CD4-positive, CD25-positive, alpha-beta regulatory T cell (primary cell): ENCODE measurements around the gene ERAP2. TPM values are rescaled to one million over a fixed set of nuclear protein-coding genes. Genes with fewer than 3 reads are reported as not detected.

Experiments used
- ATAC-seq, 2 donors: fragments of 150-1000 bp; cut with Tn5 transposase; one replicate each; pipeline ENCODE4 v1.10.0; 2021; ENCODE audit warnings: low read depth in 2 of 2, moderate number of reproducible peaks in 2 of 2, moderate library complexity in 1 of 2
- DNase-seq, 3 donors: peaks; one replicate each; pipeline versions ENCODE4 v3.0.0 to v3.0.0-alpha.2; 2012 to 2022; ENCODE audit warnings: mixed read lengths in 1 of 3
- H3K27ac ChIP-seq: one replicate; pipeline ENCODE4 v1.7.0; 2013; ENCODE audit warnings: mild to moderate bottlenecking, low read length; ENCODE audit not compliant: insufficient read depth, poor library complexity, severe bottlenecking
- H3K27me3 ChIP-seq: one replicate; pipeline ENCODE4 v1.7.0; 2013; ENCODE audit warnings: low read length; ENCODE audit not compliant: control insufficient read depth, insufficient read depth
- H3K36me3 ChIP-seq: one replicate; pipeline ENCODE4 v1.7.0; 2013; ENCODE audit warnings: mild to moderate bottlenecking, low read length, moderate library complexity; ENCODE audit not compliant: control insufficient read depth, insufficient read depth
- H3K4me1 ChIP-seq: 2 replicates; pipeline ENCODE4 v1.7.0; 2013; ENCODE audit warnings: mild to moderate bottlenecking, low read length; ENCODE audit not compliant: insufficient read depth, control insufficient read depth, poor library complexity, severe bottlenecking
- H3K4me3 ChIP-seq: one replicate; pipeline ENCODE4 v1.7.0; 2013; ENCODE audit warnings: low read depth, mild to moderate bottlenecking, low read length, moderate library complexity
- H3K9me3 ChIP-seq, 2 experiments: 1 replicate in 1 of 2; 2 replicates in 1 of 2; pipeline ENCODE4 v1.7.0; 2013; ENCODE audit warnings: low read length in 2 of 2, mild to moderate bottlenecking in 1 of 2, moderate library complexity in 1 of 2; ENCODE audit not compliant: control insufficient read depth in 2 of 2
- H3K27ac Mint-ChIP-seq, 3 donors: one replicate each; pipeline ENCODE4 v1.8.0; 2020 to 2022; ENCODE audit warnings: mild to moderate bottlenecking in 3 of 3, mixed read lengths in 3 of 3, moderate library complexity in 2 of 3
- H3K27me3 Mint-ChIP-seq: one replicate; pipeline ENCODE4 v1.8.0; 2022; ENCODE audit warnings: mild to moderate bottlenecking, mixed read lengths
- H3K36me3 Mint-ChIP-seq: one replicate; pipeline ENCODE4 v1.8.0; 2020; ENCODE audit warnings: mixed read lengths
- H3K4me1 Mint-ChIP-seq, 4 donors: one replicate each; pipeline ENCODE4 v1.8.0; 2020 to 2022; ENCODE audit warnings: mixed read lengths in 4 of 4, mild to moderate bottlenecking in 1 of 4
- H3K4me3 Mint-ChIP-seq, 4 donors: one replicate each; pipeline ENCODE4 v1.8.0; 2020 to 2022; ENCODE audit warnings: mild to moderate bottlenecking in 4 of 4, mixed read lengths in 4 of 4, moderate library complexity in 3 of 4
- H3K9me3 Mint-ChIP-seq, 7 donors: one replicate each; pipeline ENCODE4 v1.8.0; 2020 to 2022; ENCODE audit warnings: mixed read lengths in 7 of 7, mild to moderate bottlenecking in 3 of 7, moderate library complexity in 2 of 7
- polyA plus RNA-seq, 4 donors: library from polyadenylated mRNA; unstranded; fragments of 300-500 nt; fragmentation: Illumina TruSeq; gene quantifications; one replicate each; pipeline ENCODE4 v1.2.3, GENCODE V29; 2021
- total RNA-seq: library from RNA; stranded (reverse); gene quantifications from one replicate; pipeline ENCODE4 v1.2.3, GENCODE V29; 2022

The ERAP2 gene
- total and polyA plus RNA-seq, 5 donors from 2014 or later = 9.5 to 134 (median 117) TPM

- Mint-ChIP-seq H3K36me3 (peaks cover 5% of the 10 kb centered on the region), H3K27me3 (no peaks in the 10 kb centered on the region), H3K4me3 (peak overlapping the region; percentile 71 to 87 (median 84)), H3K27ac (peak overlapping the region; percentile 80 to 93 (median 85)), H3K9me3 (no peaks in the 10 kb centered on the region), H3K4me1 (peaks cover 46 to 89% (median 71%) of the 10 kb centered on the region in 4 donors)
- Histone ChIP-seq H3K27me3 (no peaks in the 10 kb centered on the region), H3K9me3 (no peaks in the 10 kb centered on the region), H3K27ac (peak overlapping the region; percentile 67), H3K36me3 (peaks cover 2% of the 10 kb centered on the region), H3K4me1 (peaks cover 69% of the 10 kb centered on the region), H3K4me3 (peak overlapping the region; percentile 30)
- ATAC-seq = no peak
- DNase-seq = no peak
These were observed 82.7 kb downstream of the ERAP2 start for GRCh38 chr5:96958977-96959376.

DNA sequence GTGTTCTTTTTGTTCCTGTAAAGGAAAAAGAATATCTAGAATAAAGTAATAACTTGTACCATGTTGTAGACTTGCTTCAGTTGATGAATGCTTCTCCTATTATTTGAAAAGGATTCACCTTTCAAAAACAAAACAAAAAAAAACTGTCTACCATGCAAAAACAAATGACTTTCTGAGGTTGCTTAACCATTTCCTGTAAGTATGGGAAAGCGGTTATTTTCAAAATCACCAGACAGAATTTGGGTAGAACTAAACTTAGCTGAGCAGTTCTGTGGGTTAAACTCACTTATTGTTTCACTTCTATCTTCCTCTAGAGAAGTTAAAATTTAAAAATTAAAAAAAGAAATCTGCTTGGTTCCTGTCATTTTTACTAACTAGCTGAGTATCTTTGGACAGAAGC is 84.8 kb downstream of the ERAP2 start:
- Mint-ChIP-seq H3K27me3 (no peaks in the 10 kb centered on the region), H3K36me3 (peaks cover 9% of the 10 kb centered on the region), H3K27ac (peak overlapping the region; percentile 73 to 85 (median 85)), H3K4me3 (peak overlapping the region; percentile 75 to 95 (median 86)), H3K9me3 (no peaks in the 10 kb centered on the region), H3K4me1 (peaks cover 57 to 92% (median 77%) of the 10 kb centered on the region in 4 donors)
- peak; percentile 48 to 62 for ATAC-seq
- H3K27ac ChIP-seq = peak overlapping the region; percentile 67
- DNase-seq = peak in 2 of 3 donors; percentile 77 to 87
- H3K9me3 ChIP-seq = no peaks in the 10 kb centered on the region
- peak overlapping the region; percentile 72 for H3K4me3 ChIP-seq
- peaks cover 3% of the 10 kb centered on the region for H3K36me3 ChIP-seq
- H3K4me1 ChIP-seq = peaks cover 84% of the 10 kb centered on the region
- H3K27me3 ChIP-seq = no peaks in the 10 kb centered on the region

DNA sequence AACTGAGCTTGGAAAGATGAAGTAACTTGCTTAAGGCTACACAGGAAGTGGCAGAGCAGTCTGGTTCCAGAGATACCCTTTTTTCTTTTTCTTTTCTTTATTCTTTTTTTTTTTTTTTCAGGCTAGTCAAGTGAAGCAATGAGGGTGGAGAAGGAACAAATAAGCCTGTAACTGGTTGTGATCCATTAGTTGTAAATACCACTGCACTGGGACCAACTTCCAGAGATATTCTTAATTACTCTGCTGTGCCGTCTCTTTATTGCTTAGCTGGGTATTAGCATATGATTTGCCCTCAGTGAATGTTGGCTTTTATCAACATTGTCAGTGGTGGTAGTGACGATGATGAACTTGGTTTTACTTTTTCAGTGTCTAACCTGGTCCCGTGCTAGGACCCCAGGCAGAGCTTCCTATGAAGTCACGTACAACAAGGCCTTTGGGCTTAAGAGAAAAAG is 86.3 kb downstream of the ERAP2 start:
- peaks cover 9% of the 10 kb centered on the region for H3K36me3 Mint-ChIP-seq
- peak overlapping the region; percentile 72 for H3K4me3 ChIP-seq

GRCh38 chr5:96963267-96963666 is 87.0 kb downstream of the ERAP2 start:
- Mint-ChIP-seq H3K4me3 (peak overlapping the region; percentile 70 to 91 (median 78)), H3K4me1 (peaks cover 49 to 91% (median 68%) of the 10 kb centered on the region in 4 donors), H3K27ac (peak overlapping the region; percentile 88 to 98 (median 94)), H3K9me3 (no peaks in the 10 kb centered on the region), H3K27me3 (no peaks in the 10 kb centered on the region), H3K36me3 (peaks cover 9% of the 10 kb centered on the region)
- Histone ChIP-seq H3K36me3 (peaks cover 9% of the 10 kb centered on the region), H3K27me3 (no peaks in the 10 kb centered on the region), H3K27ac (peak overlapping the region; percentile 67), H3K9me3 (no peaks in the 10 kb centered on the region), H3K4me1 (peaks cover 83% of the 10 kb centered on the region), H3K4me3 (peak overlapping the region; percentile 72)
- ATAC-seq = peak; percentile 49 to 52
- peak in 1 of 3 donors; percentile 60 for DNase-seq

More for the DNA sequence above, 86.3 kb downstream of the ERAP2 start:
- ATAC-seq = no peak
- Histone ChIP-seq H3K27me3 (no peaks in the 10 kb centered on the region), H3K27ac (peak overlapping the region; percentile 67), H3K4me1 (peaks cover 83% of the 10 kb centered on the region), H3K36me3 (peaks cover 9% of the 10 kb centered on the region), H3K9me3 (no peaks in the 10 kb centered on the region)
- peak in 2 of 3 donors; percentile 36 to 43 for DNase-seq
- peak overlapping the region; percentile 70 to 91 (median 78) for H3K4me3 Mint-ChIP-seq
- no peaks in the 10 kb centered on the region for H3K9me3 Mint-ChIP-seq
- H3K4me1 Mint-ChIP-seq = peaks cover 50 to 91% (median 68%) of the 10 kb centered on the region in 4 donors
- H3K27ac Mint-ChIP-seq = peak overlapping the region; percentile 88 to 98 (median 94)
- no peaks in the 10 kb centered on the region for H3K27me3 Mint-ChIP-seq

DNA sequence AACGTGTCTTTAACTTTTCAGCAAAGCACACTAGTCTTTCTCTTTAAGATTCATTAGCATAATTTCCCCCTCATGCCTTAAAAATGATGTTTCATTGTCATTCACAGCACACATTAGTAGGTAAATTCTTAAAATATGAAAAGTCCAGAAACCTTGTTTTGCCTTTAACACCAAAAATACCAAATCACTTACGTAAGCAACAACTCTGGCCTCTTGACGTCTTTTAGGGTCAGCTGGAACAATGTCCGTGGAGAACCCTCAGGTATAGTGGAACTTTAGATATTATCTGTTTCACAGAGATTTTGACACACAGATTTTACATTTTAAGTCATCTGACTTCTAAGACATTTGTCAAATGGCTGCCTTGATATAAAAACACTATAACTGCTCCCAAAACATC is 90.5 kb downstream of the ERAP2 start:
- Mint-ChIP-seq H3K4me3 (peak overlapping the region in 1 of 4 donors; percentile 50), H3K36me3 (peaks cover 9% of the 10 kb centered on the region), H3K27me3 (no peaks in the 10 kb centered on the region), H3K27ac (peak overlapping the region in 1 of 3 donors; percentile 60), H3K4me1 (peaks cover 60 to 93% (median 71%) of the 10 kb centered on the region in 4 donors), H3K9me3 (no peaks in the 10 kb centered on the region)
- no peaks in the 10 kb centered on the region for H3K27me3 ChIP-seq
- ATAC-seq = no peak
- no peaks in the 10 kb centered on the region for H3K9me3 ChIP-seq
- H3K4me3 ChIP-seq = no peak overlapping the region
- DNase-seq = no peak
- H3K4me1 ChIP-seq = peaks cover 80% of the 10 kb centered on the region
- H3K36me3 ChIP-seq = peaks cover 7% of the 10 kb centered on the region
- H3K27ac ChIP-seq = no peak overlapping the region

DNA sequence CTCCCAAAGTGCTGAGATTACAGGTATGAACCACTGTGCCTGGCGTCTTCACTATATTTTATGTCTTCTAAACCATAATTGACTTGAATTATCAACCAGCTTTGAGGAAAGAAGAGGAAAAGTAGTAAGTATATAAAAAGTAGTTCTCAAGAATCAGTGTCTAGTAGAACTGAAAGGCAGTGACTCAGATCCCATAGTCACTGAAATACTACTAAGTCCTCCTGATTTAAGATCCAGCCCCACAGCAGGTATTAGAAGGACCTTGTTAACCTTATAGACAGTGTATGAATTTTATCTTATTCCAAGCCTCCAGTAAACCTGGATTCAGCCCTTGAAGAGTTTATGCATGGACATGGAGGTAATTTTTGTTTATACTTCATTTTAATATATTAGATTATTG is 91.1 kb downstream of the ERAP2 start:
- DNase-seq (no peak), ATAC-seq (no peak)
- Mint-ChIP-seq H3K36me3 (peaks cover 9% of the 10 kb centered on the region), H3K27me3 (no peaks in the 10 kb centered on the region), H3K9me3 (no peaks in the 10 kb centered on the region), H3K27ac (no peak overlapping the region), H3K4me3 (no peak overlapping the region), H3K4me1 (peaks cover 61 to 93% (median 71%) of the 10 kb centered on the region in 4 donors)
- H3K27me3 ChIP-seq = no peaks in the 10 kb centered on the region
- peaks cover 7% of the 10 kb centered on the region for H3K36me3 ChIP-seq
- H3K27ac ChIP-seq = no peak overlapping the region
- H3K4me3 ChIP-seq = no peak overlapping the region
- no peaks in the 10 kb centered on the region for H3K9me3 ChIP-seq
- H3K4me1 ChIP-seq = peaks cover 80% of the 10 kb centered on the region

DNA sequence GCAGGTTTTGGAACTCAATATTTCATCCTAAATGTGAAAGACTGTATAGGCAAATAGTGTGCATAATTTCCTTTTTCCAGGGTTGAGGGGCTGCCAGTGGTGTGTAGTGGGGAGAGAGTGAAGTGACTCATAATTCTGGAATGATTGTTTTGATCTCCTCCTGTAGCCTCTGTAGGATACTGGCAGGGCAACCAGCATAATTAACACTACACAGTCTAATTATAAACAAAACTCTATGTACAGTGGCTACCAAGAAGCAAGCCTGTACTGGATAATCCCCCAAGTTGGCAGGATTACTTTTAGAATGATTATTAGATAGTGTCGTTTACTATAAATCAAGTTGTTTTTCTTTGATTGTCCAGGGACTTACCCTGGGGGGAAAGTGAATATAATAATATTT is 91.8 kb downstream of the ERAP2 start:
- peaks cover 80% of the 10 kb centered on the region for H3K4me1 ChIP-seq
- no peak for ATAC-seq

GRCh38 chr5:96968614-96969013 is 92.3 kb downstream of the ERAP2 start:
- Histone ChIP-seq H3K4me1 (peaks cover 80% of the 10 kb centered on the region), H3K27ac (no peak overlapping the region), H3K9me3 (no peaks in the 10 kb centered on the region), H3K4me3 (no peak overlapping the region), H3K36me3 (peaks cover 7% of the 10 kb centered on the region), H3K27me3 (no peaks in the 10 kb centered on the region)
- Mint-ChIP-seq H3K9me3 (no peaks in the 10 kb centered on the region), H3K27me3 (no peaks in the 10 kb centered on the region), H3K4me1 (peaks cover 63 to 91% (median 69%) of the 10 kb centered on the region in 4 donors), H3K36me3 (peaks cover 9% of the 10 kb centered on the region), H3K27ac (peak overlapping the region; percentile 46 to 76 (median 65)), H3K4me3 (peak overlapping the region; percentile 27 to 73 (median 58))
- peak in 1 of 2 donors; percentile 20 for ATAC-seq
- DNase-seq = no peak

More for the DNA sequence above, 91.8 kb downstream of the ERAP2 start:
- Mint-ChIP-seq H3K27ac (peak overlapping the region; percentile 48 to 76 (median 65)), H3K36me3 (peaks cover 9% of the 10 kb centered on the region), H3K4me1 (peaks cover 62 to 93% (median 71%) of the 10 kb centered on the region in 4 donors), H3K9me3 (no peaks in the 10 kb centered on the region), H3K27me3 (no peaks in the 10 kb centered on the region), H3K4me3 (peak overlapping the region in 2 of 4 donors; percentile 67 to 73)
- no peaks in the 10 kb centered on the region for H3K9me3 ChIP-seq
- H3K36me3 ChIP-seq = peaks cover 7% of the 10 kb centered on the region
- H3K4me3 ChIP-seq = no peak overlapping the region
- peak overlapping the region; percentile 14 for H3K27ac ChIP-seq
- no peaks in the 10 kb centered on the region for H3K27me3 ChIP-seq
- DNase-seq = no peak
